Right renal pelvis (tissue), 4 donors: ENCODE measurements around the gene KCNK15. TPM values are rescaled to one million over a fixed set of nuclear protein-coding genes. Genes with fewer than 3 reads are reported as not detected.

ENCODE experiments used
- DNase-seq, 4 donors: peaks; one replicate each; pipeline ENCODE4 v3.0.0-alpha.2; 2013; ENCODE audit warnings: low read depth in 4 of 4, low spot score in 3 of 4, missing footprints in 1 of 4
- polyA plus RNA-seq, 4 donors: library from polyadenylated mRNA; unstranded; fragments of 120-200 nt; gene quantifications; one replicate each; pipeline ENCODE4 v1.2.1, GENCODE V29; 2013; ENCODE audit not compliant: insufficient read length in 4 of 4

The KCNK15 gene
- polyA plus RNA-seq, 4 donors: 0.09 to 0.19 (median 0.10) TPM; not detected in 1

DNA sequence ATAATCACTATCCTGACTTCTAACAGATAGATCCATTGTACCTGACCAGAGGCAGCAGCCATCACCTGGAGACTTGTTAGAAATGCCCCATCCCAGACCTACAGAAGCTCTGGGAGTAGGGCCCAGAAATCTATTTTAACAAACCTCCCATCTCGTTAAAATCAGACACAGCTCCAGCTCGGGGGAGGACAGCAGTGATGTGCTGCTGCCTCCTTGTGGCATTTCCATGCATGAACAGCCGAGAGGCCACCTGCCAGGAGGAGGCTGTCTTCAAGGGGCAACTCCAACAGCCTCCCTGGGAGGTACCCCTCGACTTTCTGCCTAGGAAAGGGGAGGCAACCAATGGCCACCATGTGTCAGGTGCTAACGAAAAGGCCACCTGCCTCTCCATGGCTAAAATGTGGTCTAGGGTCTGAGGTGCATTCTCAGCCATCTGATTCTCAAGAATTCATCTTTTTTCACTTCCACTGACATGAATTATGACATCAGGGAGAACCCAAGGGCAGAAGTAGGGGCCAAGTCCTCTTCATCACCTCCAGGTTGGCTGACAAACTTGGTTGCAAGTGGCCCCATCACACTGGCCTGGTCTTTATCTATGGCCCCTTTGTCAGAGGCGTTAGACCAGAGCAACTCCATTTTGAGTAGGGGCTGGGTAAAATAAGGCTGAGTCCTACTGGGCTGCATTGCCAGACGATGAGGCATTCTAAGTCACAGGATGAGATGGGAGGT, 12.2 kb upstream of the KCNK15 start:
- DNase-seq: no peak

DNA sequence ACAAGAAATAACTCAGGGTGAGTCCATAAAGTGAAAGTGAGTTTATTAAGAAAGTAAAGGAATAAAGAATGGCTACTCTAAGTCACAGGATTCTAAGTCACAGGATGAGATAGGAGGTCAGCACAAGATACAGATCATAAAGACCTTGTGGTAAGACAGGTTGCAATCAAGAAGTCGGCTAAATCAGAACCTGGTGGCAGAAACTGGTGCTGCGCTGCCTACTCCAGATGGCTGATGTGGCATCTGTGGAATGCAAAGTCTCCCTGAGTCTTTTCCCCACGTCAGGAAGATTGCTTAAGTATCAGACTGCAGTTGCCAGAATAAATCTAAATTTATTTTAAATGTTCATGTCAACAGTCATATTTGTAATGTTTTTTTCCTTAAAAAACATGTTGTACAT, 10.7 kb upstream of the KCNK15 start:
- DNase-seq: no peak

DNA sequence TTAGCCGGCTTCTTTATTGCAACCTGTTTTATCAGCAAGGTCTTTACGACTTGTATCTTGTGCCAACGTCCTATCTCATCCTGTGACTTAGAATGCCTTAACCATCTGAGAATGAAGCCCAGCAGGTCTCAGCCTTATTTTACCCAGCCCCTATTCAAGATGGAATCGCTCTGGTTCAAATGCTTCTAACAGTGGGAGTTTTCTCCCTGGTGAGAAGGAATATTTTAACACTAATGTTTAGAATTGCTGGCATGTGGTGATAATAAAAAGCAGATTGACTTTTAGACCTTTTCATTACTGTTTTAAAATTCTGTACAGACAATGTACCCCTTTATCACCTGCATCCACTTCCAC, 9.9 kb upstream of the KCNK15 start:
- DNase-seq: no peak

DNA sequence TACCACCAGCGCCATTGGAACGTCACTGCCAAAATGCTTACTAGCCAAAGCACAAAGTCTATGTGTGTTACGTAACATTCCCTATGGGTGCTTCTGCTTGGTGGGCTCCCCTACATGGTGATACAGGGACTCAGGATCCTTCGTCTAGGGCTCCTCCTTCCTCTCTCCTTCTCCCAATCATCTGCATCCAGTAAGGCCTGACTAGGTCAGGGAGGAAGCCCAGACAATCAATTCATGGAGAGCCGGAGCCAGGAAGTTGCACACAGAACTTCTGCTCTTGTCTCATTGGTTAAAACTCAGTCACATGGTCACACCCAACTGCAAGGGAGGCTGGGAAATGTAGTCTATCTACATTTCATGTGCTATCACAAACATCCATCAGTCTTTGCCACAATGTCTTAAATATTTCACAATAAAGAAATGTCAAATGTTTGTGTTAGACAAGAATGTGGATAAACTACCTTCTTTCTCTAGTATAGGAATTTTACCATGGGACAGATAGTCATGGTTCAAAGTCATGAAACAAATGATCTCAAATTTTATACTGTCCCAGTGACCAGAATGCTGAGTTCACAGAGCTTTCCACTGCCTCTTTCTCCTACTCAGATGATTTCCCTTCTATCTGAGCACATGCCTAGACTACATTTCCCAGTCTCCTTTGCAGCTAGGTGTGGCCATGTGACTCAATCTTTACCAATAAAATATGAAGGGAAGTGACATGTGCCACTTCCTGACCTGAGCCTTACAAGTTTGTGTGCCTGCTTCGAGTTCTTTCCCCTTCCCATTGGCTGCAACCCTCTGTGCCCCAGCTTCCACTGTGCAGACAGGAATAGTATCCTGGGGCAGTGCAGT, 9.3 kb upstream of the KCNK15 start:
- no peak for DNase-seq

DNA sequence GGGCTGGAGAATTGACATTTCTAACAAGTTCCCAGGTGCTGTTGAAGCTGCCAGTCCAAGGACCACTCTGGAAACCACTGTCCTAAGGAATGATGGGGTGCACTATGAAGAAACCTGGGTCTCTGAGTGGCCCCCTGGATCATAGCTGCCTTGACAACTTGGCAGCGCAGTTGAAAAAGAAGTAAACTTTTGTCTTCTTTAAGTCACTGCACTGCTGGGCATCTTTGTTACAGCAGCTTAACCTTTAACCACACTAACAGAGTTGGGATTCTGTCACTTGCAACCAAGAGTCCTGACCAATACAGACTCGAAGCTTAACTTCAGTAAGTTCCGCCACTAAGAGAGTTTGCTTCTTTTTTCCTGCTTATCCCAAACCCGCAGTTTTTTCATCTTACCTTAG, 8.5 kb upstream of the KCNK15 start:
- no peak for DNase-seq

DNA sequence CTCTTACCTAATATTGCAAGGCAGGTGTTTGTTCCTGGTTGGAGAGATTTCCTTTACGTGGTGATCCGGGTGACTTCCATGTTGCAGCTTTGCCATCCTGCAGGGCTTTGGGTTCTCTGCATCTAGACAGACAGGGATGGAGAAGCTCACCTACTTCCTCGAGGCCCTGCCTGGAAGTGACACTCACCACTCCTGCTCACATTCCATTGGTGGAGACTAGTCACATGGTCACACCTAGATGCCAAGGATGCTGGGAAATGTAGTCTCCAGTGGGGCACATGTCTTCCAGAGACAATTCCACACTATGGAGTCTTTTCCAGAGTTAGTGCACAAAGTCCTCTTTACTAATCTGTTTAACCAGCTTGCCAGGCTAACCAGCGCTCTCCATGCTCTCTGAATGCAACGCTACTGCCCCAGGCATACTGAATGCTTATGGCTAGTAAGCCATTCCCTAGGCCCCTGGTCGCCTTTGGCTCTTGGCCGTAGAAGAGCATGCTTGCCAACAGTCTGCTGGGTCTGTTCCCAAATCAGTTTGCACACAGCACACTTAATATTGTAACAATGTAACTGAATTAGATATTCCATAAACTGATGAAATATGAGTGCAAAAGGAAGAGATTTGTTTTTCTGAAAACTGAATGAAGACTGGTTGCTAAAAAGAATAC, 6.7 kb upstream of the KCNK15 start:
- DNase-seq: no peak

DNA sequence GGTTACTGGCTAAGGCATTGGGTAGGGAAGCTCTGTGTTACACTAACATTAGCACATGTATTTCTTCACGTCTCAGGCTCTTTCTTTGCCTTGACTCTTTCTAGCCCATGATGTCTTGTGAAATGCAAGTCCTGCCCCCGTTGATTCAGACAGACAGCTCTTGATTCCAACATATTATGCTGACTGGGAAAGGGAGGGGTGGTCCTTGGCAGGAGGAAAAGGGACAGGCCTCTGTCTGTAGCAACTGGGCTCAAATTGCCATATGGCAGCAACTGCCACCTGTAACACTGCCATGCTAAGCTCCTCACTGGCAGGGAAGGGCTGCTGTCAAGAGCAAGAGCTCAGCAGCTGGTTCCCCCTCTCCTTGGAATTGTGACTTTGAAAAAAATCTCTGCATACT, 5.7 kb upstream of the KCNK15 start:
- DNase-seq: no peak

DNA sequence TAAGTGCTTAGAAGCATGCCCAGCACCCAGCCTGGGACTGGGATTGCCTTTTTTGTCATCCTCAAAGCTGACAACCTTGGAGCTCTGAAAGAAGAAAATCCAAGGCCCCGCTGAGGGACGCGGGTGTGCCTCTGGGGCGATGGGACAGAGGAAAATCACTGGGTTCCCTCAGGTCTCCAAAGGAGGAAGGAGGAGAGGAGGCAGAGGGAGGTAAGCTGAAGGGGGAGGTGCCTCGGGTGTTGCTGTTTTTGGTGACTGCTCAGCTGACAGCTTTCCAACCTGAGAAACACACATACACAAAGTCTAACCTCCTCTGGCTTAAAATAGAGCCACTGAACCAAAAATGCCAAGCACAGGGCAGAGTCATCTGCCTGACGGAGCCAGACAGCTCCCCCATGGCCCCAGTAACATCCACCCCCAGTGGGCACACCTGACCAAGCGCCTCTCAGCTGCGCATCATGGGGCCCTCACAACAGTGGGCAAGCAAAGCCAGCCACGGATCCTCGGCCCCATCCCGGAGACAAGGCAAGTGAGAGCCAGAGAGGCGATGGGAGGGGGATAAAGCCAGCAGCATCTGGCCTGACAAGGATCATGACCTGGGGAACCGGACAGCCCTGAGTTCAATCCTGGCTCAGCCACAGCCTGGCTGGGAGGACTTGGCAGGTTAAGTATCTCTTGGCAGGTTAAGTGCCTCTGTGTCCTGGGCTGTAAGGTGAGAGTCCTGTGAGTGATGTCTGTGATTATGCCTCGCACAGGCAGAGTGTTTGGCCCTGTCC, 3.2 kb upstream of the KCNK15 start:
- no peak for DNase-seq

DNA sequence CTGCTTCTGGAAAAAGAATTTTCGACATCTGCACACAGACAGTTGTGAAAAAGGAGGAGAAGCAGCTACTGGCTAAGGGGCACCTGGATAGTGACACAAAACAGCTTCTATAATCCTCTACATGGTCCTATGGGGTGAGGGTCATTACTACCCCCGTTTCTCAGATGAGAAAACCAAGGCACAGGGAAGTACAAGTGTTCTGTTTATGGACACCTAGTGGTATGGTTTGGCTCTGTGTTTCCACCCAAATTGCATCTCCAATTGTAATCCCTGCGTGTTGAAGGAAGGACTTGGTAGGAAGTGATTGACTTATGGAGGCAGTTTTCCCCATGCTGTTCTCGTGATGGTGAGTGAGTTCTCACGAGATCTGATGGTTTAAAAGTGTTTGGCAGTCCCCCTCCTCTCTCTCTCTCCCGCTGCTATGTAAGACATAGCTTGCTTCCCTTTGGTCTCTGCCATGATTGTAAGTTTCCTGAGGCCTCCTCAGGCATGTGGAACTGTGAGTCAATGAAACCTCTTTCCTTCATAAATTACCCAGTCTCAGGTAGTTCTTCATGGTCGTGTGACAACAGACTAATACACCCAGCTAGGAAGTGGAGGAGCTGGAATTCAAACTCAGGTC, 2.5 kb upstream of the KCNK15 start:
- no peak for DNase-seq

DNA sequence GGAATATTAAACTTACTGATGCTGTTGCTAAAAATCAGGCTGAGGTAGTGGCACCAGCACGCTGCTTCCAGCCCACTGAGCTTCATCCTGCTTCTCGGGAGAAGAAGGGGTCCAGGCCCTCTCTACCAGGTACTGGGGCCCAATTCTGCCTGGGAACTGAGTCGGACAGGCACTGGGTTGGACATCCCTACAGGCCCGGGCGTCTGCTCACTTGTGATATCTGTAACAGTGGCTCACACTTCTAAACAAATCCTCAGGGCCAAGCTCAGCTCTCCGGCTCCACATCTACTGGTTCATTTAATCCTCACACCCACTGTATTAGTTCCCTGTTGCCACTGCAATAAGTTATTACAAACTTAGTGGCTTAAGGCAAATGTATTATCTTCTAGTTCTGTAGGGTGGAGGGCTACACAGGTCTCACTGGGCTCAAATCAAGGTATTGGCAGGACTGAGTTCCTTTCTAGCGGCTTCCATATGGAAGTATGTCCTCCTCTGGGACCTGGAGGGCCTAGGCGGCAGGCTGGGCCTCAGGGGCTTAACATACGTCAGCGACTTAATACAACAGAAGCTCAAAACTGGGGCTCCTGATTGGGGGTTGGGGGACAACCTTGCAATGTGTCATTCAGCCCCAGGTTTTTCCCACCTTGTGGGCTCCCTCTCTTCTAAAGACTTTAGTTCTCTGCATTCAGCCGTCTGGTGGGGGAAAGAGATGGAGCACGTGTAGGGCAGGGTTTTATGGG, 1.6 kb upstream of the KCNK15 start:
- DNase-seq: no peak

DNA sequence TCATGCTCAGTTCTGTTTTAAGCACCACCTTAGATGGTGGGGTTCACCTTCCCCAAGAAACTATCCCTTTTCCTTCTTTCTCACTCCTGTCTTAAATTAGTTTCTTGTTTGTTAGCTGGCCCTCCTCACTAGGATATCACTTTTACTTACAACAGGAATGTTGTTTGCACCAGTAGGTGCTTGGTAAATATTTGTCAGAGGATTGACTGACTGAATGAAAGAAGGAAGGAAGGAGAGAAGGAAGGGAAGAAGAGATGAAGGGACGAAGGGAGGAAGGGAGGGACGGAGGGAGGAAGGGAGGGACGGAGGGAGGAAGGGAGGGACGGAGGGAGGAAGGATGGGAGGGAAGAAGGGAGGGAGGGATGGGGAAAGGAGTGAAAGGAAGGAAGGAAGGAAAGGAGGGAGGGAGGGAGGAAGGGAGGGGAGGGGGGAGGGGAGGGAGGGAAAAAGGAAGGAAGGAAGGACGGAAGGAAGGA, 505 bp upstream of the KCNK15 start:
- no peak for DNase-seq

DNA sequence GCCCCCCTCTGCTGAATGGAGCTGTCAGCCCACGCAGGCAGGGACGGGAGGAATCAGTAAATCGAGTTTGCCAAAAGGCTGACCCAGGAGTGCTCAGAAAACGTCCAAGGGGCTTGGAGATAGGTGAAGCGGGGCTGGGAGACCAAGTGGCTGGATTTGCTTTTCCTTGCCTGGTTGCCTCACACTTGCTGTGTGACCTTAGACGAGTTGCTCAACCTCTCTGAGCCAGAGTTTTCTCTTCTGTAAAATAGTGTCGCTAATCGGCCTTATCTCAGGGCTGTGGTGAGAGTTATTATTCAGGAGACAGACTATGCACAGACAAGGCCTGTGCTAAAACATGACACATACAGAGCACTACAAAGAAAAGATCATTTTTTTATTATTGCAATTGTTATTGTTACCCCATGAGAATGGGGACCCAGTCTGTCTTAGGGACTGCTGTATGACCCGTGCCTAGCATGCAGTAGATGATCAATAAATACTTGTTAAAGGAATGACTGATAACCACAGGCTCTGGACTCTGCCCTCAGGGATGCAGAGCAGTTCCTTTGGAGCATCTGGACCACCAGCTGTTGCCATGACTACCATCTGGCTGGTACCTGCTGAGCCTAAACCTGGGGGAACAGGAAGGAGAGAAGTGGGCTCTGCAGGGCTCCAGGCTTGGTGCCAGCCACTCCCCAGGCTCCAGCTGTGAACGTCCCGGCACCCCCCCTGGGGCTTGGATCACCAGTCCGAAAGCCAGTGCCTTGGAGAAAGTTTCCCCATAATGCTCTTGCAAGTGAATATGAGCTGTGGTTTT, 901 bp downstream of the KCNK15 start:
- DNase-seq: no peak

DNA sequence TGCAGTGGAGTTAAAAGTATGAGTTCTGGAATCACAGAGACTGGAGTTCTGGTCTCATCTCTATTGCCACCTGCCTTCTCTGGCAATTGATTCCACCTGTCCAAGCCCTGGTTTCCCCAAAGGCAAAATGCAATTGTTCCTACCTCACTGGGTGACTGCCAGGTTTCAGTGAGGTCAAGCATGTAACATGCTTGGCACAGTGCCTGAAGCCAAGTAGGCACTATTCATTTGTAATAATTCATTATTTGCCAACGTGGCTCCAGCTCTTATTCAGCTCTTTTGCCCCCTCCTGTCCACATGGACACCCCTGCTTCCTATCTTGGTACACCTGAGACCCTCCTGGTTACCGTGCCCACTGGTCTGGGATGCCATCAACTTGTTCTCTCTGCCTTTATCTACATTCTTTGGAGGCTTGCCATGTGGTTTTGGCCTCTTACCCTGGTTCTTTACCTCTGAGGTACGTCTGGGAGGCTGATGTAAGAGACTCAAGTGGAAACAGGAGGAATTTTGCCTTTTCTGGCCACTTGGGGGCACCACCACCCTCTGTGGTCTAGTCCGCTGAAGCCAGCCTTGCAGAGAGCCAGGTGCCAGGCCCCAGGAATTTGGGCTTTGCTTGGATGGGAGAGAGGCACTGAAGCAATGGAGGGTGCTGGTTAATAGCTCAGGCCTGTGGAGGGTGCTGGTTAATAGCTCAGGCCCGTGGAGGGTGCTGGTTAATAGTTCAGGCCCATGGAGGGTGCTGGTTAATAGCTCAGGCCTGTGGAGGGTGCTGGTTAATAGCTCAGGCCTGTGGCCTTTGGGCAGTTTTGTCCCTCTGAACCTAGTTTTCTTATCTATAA, 1.7 kb downstream of the KCNK15 start:
- DNase-seq: peak in 3 of 4 donors; percentile 54 to 63 (median 63)

DNA sequence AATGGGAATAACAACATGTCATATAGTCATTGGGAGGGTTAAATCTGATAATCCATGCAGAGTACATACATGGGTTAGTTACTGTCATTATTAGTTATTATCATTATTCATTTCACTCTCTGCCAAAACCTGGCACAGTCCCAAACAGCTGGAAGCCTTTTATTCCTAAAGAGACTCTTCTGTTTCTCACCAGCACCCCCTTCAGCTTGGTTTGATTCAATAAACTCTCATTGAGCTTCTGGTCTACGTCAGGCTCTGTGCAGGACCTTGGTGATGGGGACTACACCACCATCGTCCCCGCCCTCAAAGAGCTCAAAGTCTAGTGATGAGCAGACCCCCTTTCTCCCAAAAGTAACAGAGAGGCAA, 2.3 kb downstream of the KCNK15 start:
- no peak for DNase-seq

DNA sequence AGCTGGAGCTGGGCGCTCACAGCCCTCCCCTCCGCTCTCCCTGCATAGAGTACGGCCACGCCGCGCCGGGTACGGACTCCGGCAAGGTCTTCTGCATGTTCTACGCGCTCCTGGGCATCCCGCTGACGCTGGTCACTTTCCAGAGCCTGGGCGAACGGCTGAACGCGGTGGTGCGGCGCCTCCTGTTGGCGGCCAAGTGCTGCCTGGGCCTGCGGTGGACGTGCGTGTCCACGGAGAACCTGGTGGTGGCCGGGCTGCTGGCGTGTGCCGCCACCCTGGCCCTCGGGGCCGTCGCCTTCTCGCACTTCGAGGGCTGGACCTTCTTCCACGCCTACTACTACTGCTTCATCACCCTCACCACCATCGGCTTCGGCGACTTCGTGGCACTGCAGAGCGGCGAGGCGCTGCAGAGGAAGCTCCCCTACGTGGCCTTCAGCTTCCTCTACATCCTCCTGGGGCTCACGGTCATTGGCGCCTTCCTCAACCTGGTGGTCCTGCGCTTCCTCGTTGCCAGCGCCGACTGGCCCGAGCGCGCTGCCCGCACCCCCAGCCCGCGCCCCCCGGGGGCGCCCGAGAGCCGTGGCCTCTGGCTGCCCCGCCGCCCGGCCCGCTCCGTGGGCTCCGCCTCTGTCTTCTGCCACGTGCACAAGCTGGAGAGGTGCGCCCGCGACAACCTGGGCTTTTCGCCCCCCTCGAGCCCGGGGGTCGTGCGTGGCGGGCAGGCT, 4.6 kb downstream of the KCNK15 start:
- no peak for DNase-seq

DNA sequence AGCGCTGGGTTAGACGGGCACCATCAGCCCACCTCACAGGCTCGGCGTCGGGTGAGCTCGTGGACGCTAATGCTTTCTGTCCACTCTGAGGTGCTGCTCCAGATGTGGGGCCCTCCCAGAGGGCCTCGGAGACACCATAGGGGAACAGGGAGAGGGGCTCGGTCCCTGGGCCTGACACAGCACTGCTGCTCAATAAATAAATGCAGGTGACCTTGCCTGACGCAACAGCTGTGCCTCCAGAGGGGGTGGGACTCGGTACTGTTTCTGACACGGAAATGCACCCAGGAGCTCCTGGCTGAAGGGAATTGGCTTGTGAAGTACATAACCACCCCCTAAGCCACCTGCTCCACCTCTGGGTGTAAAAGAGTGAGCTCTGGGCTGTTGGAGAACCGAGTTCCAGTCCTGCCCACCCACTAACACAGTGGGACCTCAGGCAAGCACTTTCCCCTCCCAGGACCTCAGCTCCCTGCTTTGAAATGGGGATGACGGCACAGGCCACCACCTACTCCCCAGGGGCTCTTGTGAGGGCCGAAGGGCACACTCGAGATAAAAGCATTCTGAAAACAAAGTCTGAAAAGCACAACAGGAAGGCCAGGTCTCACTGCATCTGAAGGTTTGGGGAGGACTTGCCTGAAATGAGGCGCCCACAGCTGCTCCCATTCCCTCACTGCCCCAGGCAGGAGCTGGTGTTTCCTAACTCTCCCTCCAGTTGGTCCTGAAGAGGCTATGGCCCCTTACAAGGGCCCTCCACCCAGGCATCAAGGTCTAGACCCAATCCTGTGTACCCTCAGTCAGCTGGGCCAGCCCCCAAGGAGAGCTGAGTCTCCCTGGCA, 6.7 kb downstream of the KCNK15 start:
- no peak for DNase-seq
